Measurements from ENCODE around the gene SDR42E2. TPM values are rescaled to one million over a fixed set of nuclear protein-coding genes. Genes with fewer than 3 reads are reported as not detected.

The SDR42E2 gene
- total and polyA plus RNA-seq, 7 experiments from 2014 or later, result 0.07 to 1.6 (median 0.81) TPM; not detected in 1

GRCh38 chr16:22188595-22189442, 26.5 kb downstream of the SDR42E2 start:
- ATAC-seq (no peak), DNase-seq (peak; percentile 25 to 78 (median 70))
- no peaks in the 10 kb centered on the region for H3K27me3 ChIP-seq (ENCODE audit: control insufficient read depth in 2 of 2, insufficient read depth in 2 of 2, low read length in 2 of 2)
- CTCF ChIA-PET, result interaction anchor here (0.6 to 2.6 kb wide), 23 partner anchors 17 to 246 kb away, joined by 3 to 31 read pairs (median 4); partner anchors contain the start of genes EEF2K, MOSMO and POLR3E
- Mint-ChIP-seq H3K4me3 (peak overlapping the region; percentile 78 to 99 (median 95)), H3K27ac (peak overlapping the region; percentile 98 to 100 (median 100)), H3K27me3 (no peaks in the 10 kb centered on the region), H3K36me3 (peaks cover 0 to 4% (median 0%) of the 10 kb centered on the region in 5 donors), H3K9me3 (peaks cover 0 to 5% (median under 1%) of the 10 kb centered on the region in 11 donors), H3K4me1 (peaks cover 25 to 53% (median 44%) of the 10 kb centered on the region in 7 donors)
- no peaks in the 10 kb centered on the region for H3K9me3 ChIP-seq (ENCODE audit: control insufficient read depth in 2 of 3, low read length in 3 of 3)
- POLR2A ChIA-PET, result interaction anchor here (0.6 to 9.0 kb wide), 26 partner anchors 9 to 585 kb away, joined by 3 to 167 read pairs (median 6); partner anchors contain the start of genes EEF2K, MOSMO, POLR3E and UQCRC2
- peaks cover 34 to 45% of the 10 kb centered on the region in 2 donors for H3K4me1 ChIP-seq (ENCODE audit: control insufficient read depth in 2 of 2, insufficient read depth in 2 of 2, low read length in 2 of 2)
- H3K4me3 ChIP-seq (ENCODE audit: low read length), result peak overlapping the region; percentile 69
- H3K36me3 ChIP-seq (ENCODE audit: control insufficient read depth in 2 of 3, insufficient read depth in 3 of 3, low read length in 3 of 3), result no peaks in the 10 kb centered on the region
- intact Hi-C loops (cut with micrococcal nuclease), result loop anchor here (1.0 to 2.0 kb wide), 8 partner anchors 26 to 540 kb away; partner anchors contain the start of genes PDZD9 (in 2 of the 2) and SDR42E2 (in 1 of the 2)
- H3K27ac ChIP-seq (ENCODE audit: low read depth, low read length), result peak overlapping the region; percentile 99

- intact Hi-C loops (cut with micrococcal nuclease), result loop anchor here (1.0 to 5.0 kb wide), 17 partner anchors 17 to 1368 kb away; partner anchors contain the start of genes EEF2K (in 2 of the 2), METTL9 (in 2 of the 2), POLR3E (in 2 of the 2) and UQCRC2 (in 2 of the 2)
- Histone ChIP-seq H3K4me3 (ENCODE audit: low read length) (peak overlapping the region; percentile 69), H3K36me3 (ENCODE audit: control insufficient read depth in 2 of 3, insufficient read depth in 3 of 3, low read length in 3 of 3) (no peaks in the 10 kb centered on the region), H3K27me3 (ENCODE audit: control insufficient read depth in 2 of 2, insufficient read depth in 2 of 2, low read length in 2 of 2) (no peaks in the 10 kb centered on the region), H3K4me1 (ENCODE audit: control insufficient read depth in 2 of 2, insufficient read depth in 2 of 2, low read length in 2 of 2) (peaks cover 35 to 49% of the 10 kb centered on the region in 2 donors), H3K9me3 (ENCODE audit: control insufficient read depth in 2 of 3, low read length in 3 of 3) (no peaks in the 10 kb centered on the region), H3K27ac (ENCODE audit: low read depth, low read length) (peak overlapping the region; percentile 99)
- H3K27ac Mint-ChIP-seq, result peak overlapping the region; percentile 98 to 100 (median 100)
- DNase-seq, result no peak
- ChIA-PET CTCF (interaction anchor here (0.7 to 2.6 kb wide), 12 partner anchors 16 to 247 kb away, joined by 3 to 31 read pairs (median 8); partner anchors contain the start of genes EEF2K, MOSMO and POLR3E), POLR2A (interaction anchor here (0.6 to 9.0 kb wide), 23 partner anchors 8 to 586 kb away, joined by 3 to 167 read pairs (median 6); partner anchors contain the start of genes EEF2K, MOSMO, POLR3E and UQCRC2)
- H3K27me3 Mint-ChIP-seq, result no peaks in the 10 kb centered on the region
- H3K9me3 Mint-ChIP-seq, result peaks cover 0 to 9% (median 3%) of the 10 kb centered on the region in 11 donors
- peak overlapping the region; percentile 78 to 99 (median 95) for H3K4me3 Mint-ChIP-seq
- ATAC-seq, result no peak
- peaks cover 0 to 7% (median 0%) of the 10 kb centered on the region in 5 donors for H3K36me3 Mint-ChIP-seq
- H3K4me1 Mint-ChIP-seq, result peaks cover 32 to 61% (median 49%) of the 10 kb centered on the region in 7 donors
Observed at GRCh38 chr16:22189473-22190080, 27.3 kb downstream of the SDR42E2 start.

GRCh38 chr16:22190081-22190775, 27.9 kb downstream of the SDR42E2 start:
- H3K27ac Mint-ChIP-seq, result peak overlapping the region; percentile 98 to 100 (median 100)
- Histone ChIP-seq H3K4me1 (ENCODE audit: control insufficient read depth in 2 of 2, insufficient read depth in 2 of 2, low read length in 2 of 2) (peaks cover 42 to 55% of the 10 kb centered on the region in 2 donors), H3K4me3 (ENCODE audit: low read length) (peak overlapping the region; percentile 69), H3K9me3 (ENCODE audit: control insufficient read depth in 2 of 3, low read length in 3 of 3) (no peaks in the 10 kb centered on the region), H3K27ac (ENCODE audit: low read depth, low read length) (peak overlapping the region; percentile 99), H3K27me3 (ENCODE audit: control insufficient read depth in 2 of 2, insufficient read depth in 2 of 2, low read length in 2 of 2) (no peaks in the 10 kb centered on the region), H3K36me3 (ENCODE audit: control insufficient read depth in 2 of 3, insufficient read depth in 3 of 3, low read length in 3 of 3) (no peaks in the 10 kb centered on the region)
- H3K4me3 Mint-ChIP-seq, result peak overlapping the region; percentile 78 to 99 (median 95)
- intact Hi-C loops (cut with micrococcal nuclease), result loop anchor here (1.0 to 5.0 kb wide), 13 partner anchors 16 to 1367 kb away; partner anchors contain the start of genes EEF2K (in 2 of the 2), METTL9 (in 2 of the 2), POLR3E (in 2 of the 2) and UQCRC2 (in 2 of the 2)
- peaks cover 38 to 67% (median 55%) of the 10 kb centered on the region in 7 donors for H3K4me1 Mint-ChIP-seq
- POLR2A ChIA-PET, result interaction anchor here (0.6 to 9.0 kb wide), 19 partner anchors 7 to 545 kb away, joined by 3 to 167 read pairs (median 8); partner anchors contain the start of genes EEF2K, MOSMO, POLR3E and UQCRC2
- peaks cover 0 to 10% (median 6%) of the 10 kb centered on the region in 11 donors for H3K9me3 Mint-ChIP-seq
- CTCF ChIA-PET, result interaction anchor here (1.7 to 2.6 kb wide), 7 partner anchors 21 to 190 kb away, joined by 6 to 31 read pairs (median 19); partner anchors contain the start of genes MOSMO and POLR3E
- H3K27me3 Mint-ChIP-seq, result peaks cover 0 to under 1% (median 0%) of the 10 kb centered on the region in 5 donors
- H3K36me3 Mint-ChIP-seq, result peaks cover 0 to 10% (median 2%) of the 10 kb centered on the region in 5 donors
- DNase-seq, result peak; percentile 97 to 99 (median 98)
- ATAC-seq, result peak; percentile 49

GRCh38 chr16:22190776-22191531, 28.6 kb downstream of the SDR42E2 start:
- H3K4me3 Mint-ChIP-seq, result peak overlapping the region; percentile 78 to 99 (median 95)
- H3K9me3 Mint-ChIP-seq, result peaks cover 0 to 12% (median 7%) of the 10 kb centered on the region in 11 donors
- DNase-seq (peak; percentile 91 to 100 (median 99)), ATAC-seq (peak; percentile 78)
- no peaks in the 10 kb centered on the region for H3K9me3 ChIP-seq (ENCODE audit: control insufficient read depth in 2 of 3, low read length in 3 of 3)
- CTCF ChIA-PET, result interaction anchor here (2.8 kb wide), 1 partner anchor 106 kb away, joined by 21 read pairs; the partner anchor contains the start of gene POLR3E
- POLR2A ChIA-PET, result interaction anchor here (0.5 to 9.0 kb wide), 17 partner anchors 15 to 1291 kb away, joined by 3 to 167 read pairs (median 4); partner anchors contain the start of genes DCUN1D3, EEF2K, LYRM1 and MOSMO
- H3K27ac Mint-ChIP-seq, result peak overlapping the region; percentile 98 to 100 (median 100)
- no peaks in the 10 kb centered on the region for H3K27me3 ChIP-seq (ENCODE audit: control insufficient read depth in 2 of 2, insufficient read depth in 2 of 2, low read length in 2 of 2)
- peak overlapping the region; percentile 92 for H3K4me3 ChIP-seq (ENCODE audit: low read length)
- intact Hi-C loops (cut with micrococcal nuclease), result loop anchor here (1.0 to 5.0 kb wide), 14 partner anchors 15 to 1366 kb away; partner anchors contain the start of genes CDR2 (in 2 of the 2), EEF2K (in 2 of the 2), METTL9 (in 2 of the 2) and POLR3E (in 2 of the 2)
- peaks cover 0 to 10% (median 4%) of the 10 kb centered on the region in 5 donors for H3K36me3 Mint-ChIP-seq
- H3K4me1 ChIP-seq (ENCODE audit: control insufficient read depth in 2 of 2, insufficient read depth in 2 of 2, low read length in 2 of 2), result peaks cover 47 to 59% of the 10 kb centered on the region in 2 donors
- peaks cover 41 to 74% (median 62%) of the 10 kb centered on the region in 7 donors for H3K4me1 Mint-ChIP-seq
- no peaks in the 10 kb centered on the region for H3K36me3 ChIP-seq (ENCODE audit: control insufficient read depth in 2 of 3, insufficient read depth in 3 of 3, low read length in 3 of 3)
- peak overlapping the region; percentile 99 for H3K27ac ChIP-seq (ENCODE audit: low read depth, low read length)
- H3K27me3 Mint-ChIP-seq, result peaks cover 0 to 5% (median 0%) of the 10 kb centered on the region in 5 donors
